GM12878 (cell line): ENCODE measurements around the gene FXYD1. TPM values are rescaled to one million over a fixed set of nuclear protein-coding genes. Genes with fewer than 3 reads are reported as not detected.

Experiments used
- ATAC-seq: fragments of 200-7000 bp; cut with Tn5 transposase; 3 replicates; pipeline ENCODE4 v1.9.1; 2020; ENCODE audit warnings: mild to moderate bottlenecking, moderate library complexity
- BruUV-seq: library from RNA; stranded (reverse); fragments of 400-500 nt; replicated peaks from 2 replicates; lab custom pipeline; 2021; lab: Mats Ljungman, UMichigan
- CTCF ChIA-PET: fragments of 300-600 bp; sonication (Branson Sonifier 250); formaldehyde crosslinking; extraction: SDS; loops from one replicate; lab custom pipeline; 2021; ENCODE audit warnings: inconsistent platforms; lab: Yijun Ruan, JAX
- POLR2A ChIA-PET: fragments of 350-600 bp; formaldehyde crosslinking; extraction: SDS; loops from one replicate; lab custom pipeline; 2021; ENCODE audit warnings: inconsistent platforms; lab: Charles Lee
- RAD21 ChIA-PET: fragments of 300-600 bp; sonication (Branson Sonifier 250); formaldehyde crosslinking; loops from one replicate; lab custom pipeline; 2023; ENCODE audit warnings: antibody characterized with exemption; ENCODE audit not compliant: unreplicated experiment; lab: Charles Lee
- SMC1A ChIA-PET: fragments of 300-600 bp; sonication (Branson Sonifier 250); formaldehyde crosslinking; loops from one replicate; lab custom pipeline; 2023; ENCODE audit not compliant: unreplicated experiment, uncharacterized antibody; lab: Charles Lee
- DNase-seq: peaks from one replicate; pipeline ENCODE4 v3.0.0-alpha.2; 2011; ENCODE audit warnings: low read depth, low spot score
- FAIRE-seq: peaks from 3 replicates; lab custom pipeline; 2011; peaks lifted over from hg19 to GRCh38; lab: Jason Lieb, UNC
- H2AFZ ChIP-seq: 2 replicates; pipeline ENCODE4 v1.6.0; 2011; ENCODE audit warnings: low read depth, low read length, control low read depth; ENCODE audit not compliant: control insufficient read depth
- H3K27ac ChIP-seq: 2 replicates; pipeline ENCODE4 v1.5.1; 2011; ENCODE audit warnings: control low read depth; ENCODE audit not compliant: control insufficient read depth, insufficient read depth
- H3K27me3 ChIP-seq, 2 experiments: replicated peaks in 1 of 2; 2 replicates each; pipeline versions ENCODE4 v1.6.0 to v1.6.1; 2011; ENCODE audit warnings: low read length in 1 of 2; ENCODE audit not compliant: control insufficient read depth in 2 of 2, insufficient read depth in 2 of 2
- H3K36me3 ChIP-seq, 2 experiments: 2 replicates each; pipeline ENCODE4 v1.5.1; 2011; ENCODE audit warnings: low read length in 1 of 2; ENCODE audit not compliant: control insufficient read depth in 2 of 2, insufficient read depth in 2 of 2
- H3K4me1 ChIP-seq: 2 replicates; pipeline ENCODE4 v1.6.1; 2011; ENCODE audit warnings: mild to moderate bottlenecking, low read length, moderate library complexity, mixed read lengths; ENCODE audit not compliant: control insufficient read depth, insufficient read depth
- H3K4me2 ChIP-seq: 2 replicates; pipeline ENCODE4 v1.6.0; 2011; ENCODE audit warnings: control low read depth; ENCODE audit not compliant: control insufficient read depth, insufficient read depth
- H3K4me3 ChIP-seq: fragments of 200-600 bp; sonication (generic); 2 replicates; pipeline ENCODE4 v1.5.1; 2016
- H3K79me2 ChIP-seq: 2 replicates; pipeline ENCODE4 v1.6.0; 2011; ENCODE audit warnings: low read length; ENCODE audit not compliant: control insufficient read depth, insufficient read depth
- H3K9ac ChIP-seq: 2 replicates; pipeline ENCODE4 v1.8.0; 2011; ENCODE audit warnings: low read length, control low read depth, mixed read lengths; ENCODE audit not compliant: control insufficient read depth, insufficient read depth
- H3K9me3 ChIP-seq: replicated peaks from 3 replicates; pipeline ENCODE4 v1.5.1; 2011; ENCODE audit warnings: mild to moderate bottlenecking, low read length; ENCODE audit not compliant: control insufficient read depth, insufficient read depth
- H4K20me1 ChIP-seq: 2 replicates; pipeline ENCODE4 v1.6.0; 2011; ENCODE audit not compliant: control insufficient read depth, insufficient read depth
- CBX5 ChIP-seq: sonication (generic); IDR thresholded peaks from 2 replicates; pipeline ENCODE4 v1.6.1; 2016; ENCODE audit warnings: low read depth, moderate library complexity, mild to moderate bottlenecking, inconsistent platforms
- CHD1 ChIP-seq: IDR thresholded peaks from 2 replicates; pipeline ENCODE4 v1.6.1; 2012; ENCODE audit warnings: low read depth, low read length, improper control_type of control experiment
- EED ChIP-seq: sonication (generic); IDR thresholded peaks from 2 replicates; pipeline ENCODE4 v1.6.1; 2016; ENCODE audit warnings: antibody characterized with exemption, low read depth
- EZH2 ChIP-seq: IDR thresholded peaks from 2 replicates; pipeline ENCODE4 v1.6.1; 2012; ENCODE audit warnings: low read depth, mild to moderate bottlenecking, control low read depth, inconsistent platforms, low read length, borderline replicate concordance; ENCODE audit not compliant: control insufficient read depth
- IKZF2 ChIP-seq, 2 experiments: fragments of 450-650 bp; IDR thresholded peaks; 2 replicates each; pipeline ENCODE4 v1.6.1; 2017; ENCODE audit warnings: mild to moderate bottlenecking in 2 of 2, moderate library complexity in 2 of 2
- MXI1 ChIP-seq: fragments of 150-350 bp; IDR thresholded peaks from 2 replicates; pipeline ENCODE4 v1.6.1; 2011; ENCODE audit warnings: low read depth, mild to moderate bottlenecking, inconsistent platforms, low read length, improper control_type of control experiment
- SUZ12 ChIP-seq: fragments of 200-600 bp; sonication (generic); IDR thresholded peaks from one replicate; pipeline ENCODE4 v1.6.1; 2018; ENCODE audit warnings: antibody characterized with exemption, mild to moderate bottlenecking; ENCODE audit not compliant: unreplicated experiment
- TAF1 ChIP-seq: IDR thresholded peaks from 2 replicates; pipeline ENCODE4 v1.6.1; 2011; ENCODE audit warnings: mild to moderate bottlenecking, low read depth, low read length, borderline replicate concordance
- TARDBP ChIP-seq: IDR thresholded peaks from 2 replicates; pipeline ENCODE4 v1.6.1; 2016; ENCODE audit warnings: borderline replicate concordance
- TCF12 ChIP-seq: IDR thresholded peaks from 2 replicates; pipeline ENCODE4 v1.6.1; 2011; ENCODE audit warnings: low read depth, mild to moderate bottlenecking, low read length
- ZSCAN29 ChIP-seq: fragments of 450-650 bp; IDR thresholded peaks from 2 replicates; pipeline ENCODE4 v1.6.1; 2017; ENCODE audit warnings: mild to moderate bottlenecking, moderate library complexity
- whole genome bisulfite sequencing: methylation state at CpG from one replicate; pipeline ENCODE4 v1.1.6; 2016; ENCODE audit warnings: low lambda C conversion rate; ENCODE audit not compliant: insufficient replicate concordance, insufficient coverage; ENCODE audit errors: missing lambda C conversion rate; 5-methylcytosine and 5-hydroxymethylcytosine counted together
- in situ Hi-C: fragments of 300-500 bp; cut with MboI; formaldehyde crosslinking; loops from 9 replicates; pipeline ENCODE4 v1.14.3; 2018; ENCODE audit warnings: mixed read lengths
- intact Hi-C: fragments of 100-400 bp; cut with micrococcal nuclease; formaldehyde crosslinking; loops from one replicate; pipeline ENCODE4 v1.14.2; 2022; ENCODE audit not compliant: unreplicated experiment
- polyA plus RNA-seq, 11 experiments: library from polyadenylated mRNA; depleted of rRNA in 4 of 11; unstranded in 6 of 11; stranded (reverse) in 5 of 11; fragments of >200 nt; fragmentation: Nextera tagmentation in 4 of 11; fragmentation: Illumina TruSeq in 1 of 11; extraction: Ambion mirVana in 4 of 11; extraction: Trizol in 1 of 11; gene quantifications; 1 replicate in 1 of 11; 2 replicates in 10 of 11; pipeline versions ENCODE4 v1.2.1 to v1.2.3, GENCODE V29; 2011 to 2016; ENCODE audit warnings: inconsistent platforms in 2 of 11, missing spikeins in 2 of 11, low read depth in 1 of 11
- total RNA-seq, 4 experiments: library from RNA; depleted of rRNA in 3 of 4; stranded (reverse); fragments of >200 nt in 3 of 4; fragmentation: Illumina TruSeq in 1 of 4; extraction: Trizol in 1 of 4; gene quantifications; 2 replicates each; pipeline versions ENCODE4 v1.2.1 to v1.2.3, GENCODE V29; 2013 to 2021
- TF ChIP-seq, protein P1 (sequence below): fragments of 450-650 bp; IDR thresholded peaks from 2 replicates; pipeline ENCODE4 v1.6.1; 2017; ENCODE audit warnings: mild to moderate bottlenecking
- TF ChIP-seq, protein P2 (sequence below): fragments of 450-650 bp; conservative IDR thresholded peaks from 2 replicates; pipeline ENCODE4 v1.6.1; 2017; ENCODE audit warnings: mild to moderate bottlenecking, moderate library complexity
- TF ChIP-seq, protein P3 (sequence below): fragments of 450-650 bp; IDR thresholded peaks from 2 replicates; pipeline ENCODE4 v1.6.1; 2016; ENCODE audit warnings: mild to moderate bottlenecking
- TF ChIP-seq, protein P4 (sequence below): fragments of 450-650 bp; IDR thresholded peaks from 2 replicates; pipeline ENCODE4 v1.6.1; 2017; ENCODE audit warnings: mild to moderate bottlenecking, low read depth, inconsistent platforms; ENCODE audit not compliant: poor library complexity, severe bottlenecking

Gene FXYD1
- total and polyA plus RNA-seq, 10 of the 15 experiments (the other 5 are each of a cell fraction or from before 2014, with no cell fraction given): 0.34 to 1.2 (median 0.49) TPM; not detected in 4

DNA sequence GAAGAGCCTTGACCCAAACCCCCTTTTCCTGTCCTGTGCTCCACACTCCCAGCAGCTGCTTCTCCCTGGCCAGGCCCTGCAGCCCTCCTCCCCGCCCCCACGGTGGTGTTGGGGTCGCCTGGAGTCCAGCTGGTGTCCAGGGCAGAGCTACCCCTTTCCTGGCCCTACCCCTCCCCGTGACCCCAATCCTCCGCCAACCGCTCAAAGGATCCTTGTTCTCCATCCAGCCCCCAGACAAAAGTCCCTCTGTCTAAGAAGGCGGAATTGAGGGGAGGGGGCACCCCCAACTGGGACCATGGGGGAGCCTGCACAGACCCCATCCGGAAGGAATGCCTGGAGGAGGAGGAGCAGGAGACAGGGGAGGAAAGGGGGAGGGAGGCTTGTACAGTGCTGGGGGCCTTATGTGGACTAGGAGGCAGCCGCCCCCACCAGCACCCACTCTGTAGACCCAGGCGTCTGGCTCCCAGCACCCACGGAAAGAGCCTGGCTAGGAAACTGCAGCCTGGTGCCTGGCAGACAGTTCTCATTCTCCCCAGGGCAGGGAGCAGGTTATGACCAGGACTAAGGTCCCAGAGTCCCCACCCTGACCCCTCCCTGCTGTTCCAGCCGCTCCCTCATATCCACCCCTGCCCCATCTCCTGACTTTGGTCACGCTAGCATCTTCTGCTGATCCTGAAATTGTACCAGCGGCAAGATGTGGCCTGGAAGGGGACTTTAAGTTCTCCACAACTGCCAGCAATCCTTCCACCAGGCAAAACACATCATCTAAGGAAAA lies 23.3 kb upstream of the FXYD1 start, which contains the start of gene FXYD3:
TSS of gene FXYD3 (plus strand) at position 647 of the 775 bp plus-strand sequence. CDS start 3,554 bp downstream, outside the sequence.
- no peak for DNase-seq
- no peaks in the 10 kb centered on the region for H3K79me2 ChIP-seq
- POLR2A ChIA-PET: interaction anchor here (0.5 kb wide), 1 partner anchor 170 kb away, joined by 5 read pairs; no protein-coding TSS in a partner anchor
- TF ChIP-seq TAF1 (no peak), EZH2 (no peak), MXI1 (no peak), TARDBP (no peak), SUZ12 (no peak), CHD1 (no peak), CBX5 (no peak), ZSCAN29 (no peak), EED (no peak), IKZF2 (IDR thresholded peaks at IDR 0.05) (no peak), TCF12 (no peak)
- TF ChIP-seq, protein P1, sequence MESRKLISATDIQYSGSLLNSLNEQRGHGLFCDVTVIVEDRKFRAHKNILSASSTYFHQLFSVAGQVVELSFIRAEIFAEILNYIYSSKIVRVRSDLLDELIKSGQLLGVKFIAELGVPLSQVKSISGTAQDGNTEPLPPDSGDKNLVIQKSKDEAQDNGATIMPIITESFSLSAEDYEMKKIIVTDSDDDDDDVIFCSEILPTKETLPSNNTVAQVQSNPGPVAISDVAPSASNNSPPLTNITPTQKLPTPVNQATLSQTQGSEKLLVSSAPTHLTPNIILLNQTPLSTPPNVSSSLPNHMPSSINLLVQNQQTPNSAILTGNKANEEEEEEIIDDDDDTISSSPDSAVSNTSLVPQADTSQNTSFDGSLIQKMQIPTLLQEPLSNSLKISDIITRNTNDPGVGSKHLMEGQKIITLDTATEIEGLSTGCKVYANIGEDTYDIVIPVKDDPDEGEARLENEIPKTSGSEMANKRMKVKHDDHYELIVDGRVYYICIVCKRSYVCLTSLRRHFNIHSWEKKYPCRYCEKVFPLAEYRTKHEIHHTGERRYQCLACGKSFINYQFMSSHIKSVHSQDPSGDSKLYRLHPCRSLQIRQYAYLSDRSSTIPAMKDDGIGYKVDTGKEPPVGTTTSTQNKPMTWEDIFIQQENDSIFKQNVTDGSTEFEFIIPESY: no peak
- TF ChIP-seq, protein P2, sequence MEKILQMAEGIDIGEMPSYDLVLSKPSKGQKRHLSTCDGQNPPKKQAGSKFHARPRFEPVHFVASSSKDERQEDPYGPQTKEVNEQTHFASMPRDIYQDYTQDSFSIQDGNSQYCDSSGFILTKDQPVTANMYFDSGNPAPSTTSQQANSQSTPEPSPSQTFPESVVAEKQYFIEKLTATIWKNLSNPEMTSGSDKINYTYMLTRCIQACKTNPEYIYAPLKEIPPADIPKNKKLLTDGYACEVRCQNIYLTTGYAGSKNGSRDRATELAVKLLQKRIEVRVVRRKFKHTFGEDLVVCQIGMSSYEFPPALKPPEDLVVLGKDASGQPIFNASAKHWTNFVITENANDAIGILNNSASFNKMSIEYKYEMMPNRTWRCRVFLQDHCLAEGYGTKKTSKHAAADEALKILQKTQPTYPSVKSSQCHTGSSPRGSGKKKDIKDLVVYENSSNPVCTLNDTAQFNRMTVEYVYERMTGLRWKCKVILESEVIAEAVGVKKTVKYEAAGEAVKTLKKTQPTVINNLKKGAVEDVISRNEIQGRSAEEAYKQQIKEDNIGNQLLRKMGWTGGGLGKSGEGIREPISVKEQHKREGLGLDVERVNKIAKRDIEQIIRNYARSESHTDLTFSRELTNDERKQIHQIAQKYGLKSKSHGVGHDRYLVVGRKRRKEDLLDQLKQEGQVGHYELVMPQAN: no peak
- TF ChIP-seq, protein P3, sequence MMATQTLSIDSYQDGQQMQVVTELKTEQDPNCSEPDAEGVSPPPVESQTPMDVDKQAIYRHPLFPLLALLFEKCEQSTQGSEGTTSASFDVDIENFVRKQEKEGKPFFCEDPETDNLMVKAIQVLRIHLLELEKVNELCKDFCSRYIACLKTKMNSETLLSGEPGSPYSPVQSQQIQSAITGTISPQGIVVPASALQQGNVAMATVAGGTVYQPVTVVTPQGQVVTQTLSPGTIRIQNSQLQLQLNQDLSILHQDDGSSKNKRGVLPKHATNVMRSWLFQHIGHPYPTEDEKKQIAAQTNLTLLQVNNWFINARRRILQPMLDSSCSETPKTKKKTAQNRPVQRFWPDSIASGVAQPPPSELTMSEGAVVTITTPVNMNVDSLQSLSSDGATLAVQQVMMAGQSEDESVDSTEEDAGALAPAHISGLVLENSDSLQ: no peak
- TF ChIP-seq, protein P4, sequence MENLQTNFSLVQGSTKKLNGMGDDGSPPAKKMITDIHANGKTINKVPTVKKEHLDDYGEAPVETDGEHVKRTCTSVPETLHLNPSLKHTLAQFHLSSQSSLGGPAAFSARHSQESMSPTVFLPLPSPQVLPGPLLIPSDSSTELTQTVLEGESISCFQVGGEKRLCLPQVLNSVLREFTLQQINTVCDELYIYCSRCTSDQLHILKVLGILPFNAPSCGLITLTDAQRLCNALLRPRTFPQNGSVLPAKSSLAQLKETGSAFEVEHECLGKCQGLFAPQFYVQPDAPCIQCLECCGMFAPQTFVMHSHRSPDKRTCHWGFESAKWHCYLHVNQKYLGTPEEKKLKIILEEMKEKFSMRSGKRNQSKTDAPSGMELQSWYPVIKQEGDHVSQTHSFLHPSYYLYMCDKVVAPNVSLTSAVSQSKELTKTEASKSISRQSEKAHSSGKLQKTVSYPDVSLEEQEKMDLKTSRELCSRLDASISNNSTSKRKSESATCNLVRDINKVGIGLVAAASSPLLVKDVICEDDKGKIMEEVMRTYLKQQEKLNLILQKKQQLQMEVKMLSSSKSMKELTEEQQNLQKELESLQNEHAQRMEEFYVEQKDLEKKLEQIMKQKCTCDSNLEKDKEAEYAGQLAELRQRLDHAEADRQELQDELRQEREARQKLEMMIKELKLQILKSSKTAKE: no peak
- TF ChIP-seq, all 136 proteins: peak for 0
- no peak within 1 kb of the TSS for H3K27ac ChIP-seq
- WGBS: 43% methylated on average over 13 of the region's 14 CpGs
- H3K36me3 ChIP-seq: no peaks in the 10 kb centered on the region
- no peak for ATAC-seq
- H4K20me1 ChIP-seq: no peaks in the 10 kb centered on the region
- H3K4me1 ChIP-seq: peaks cover 1% of the 10 kb centered on the region
- H3K9me3 ChIP-seq: no peaks in the 10 kb centered on the region
- ChIA-PET CTCF (interaction anchor here (0.8 to 6.4 kb wide), 12 partner anchors 7 to 134 kb away, joined by 3 to 75 read pairs (median 4); partner anchors contain the start of genes FXYD7 and LGI4), RAD21 (interaction anchor here (1.0 to 1.6 kb wide), 3 partner anchors 20 to 49 kb away, joined by 3 to 8 read pairs (median 3); no protein-coding TSS in a partner anchor), SMC1A (interaction anchor here (1.0 to 3.6 kb wide), 4 partner anchors 20 to 26 kb away, joined by 8 to 10 read pairs (median 9); partner anchors contain the start of gene LGI4)
- H3K9ac ChIP-seq: no peak within 1 kb of the TSS
- H3K27me3 ChIP-seq: no peaks in the 10 kb centered on the region
- H2AFZ ChIP-seq: peak within 1 kb of the TSS; percentile 72
- FAIRE-seq: no peak
- no TSS peak for BruUV-seq
- H3K4me2 ChIP-seq: peak within 1 kb of the TSS; percentile 48; the same call in 1 of the 2 replicates
- intact Hi-C loops: no loop called here
- H3K4me3 ChIP-seq: no peak within 1 kb of the TSS
- in situ Hi-C loops: no loop called here
